OCI-LY7 (cell line): ENCODE results near the gene FUCA2.

Experiments
- EZH2phosphoT487 ChIP-seq: fragments of 200-600 bp; sonication (generic); IDR thresholded peaks from 2 replicates; pipeline ENCODE4 v1.6.1; 2018; ENCODE audit warnings: low read depth, borderline replicate concordance, mild to moderate bottlenecking, mixed run types, antibody characterized with exemption, low read length, moderate library complexity, mixed read lengths
- TF ChIP-seq, protein P1 (sequence below): fragments of 200-600 bp; sonication (generic); conservative IDR thresholded peaks from 2 replicates; pipeline ENCODE4 v1.5.1; 2014; ENCODE audit warnings: mild to moderate bottlenecking, antibody characterized with exemption, low read length, moderate library complexity, mixed read lengths

DNA sequence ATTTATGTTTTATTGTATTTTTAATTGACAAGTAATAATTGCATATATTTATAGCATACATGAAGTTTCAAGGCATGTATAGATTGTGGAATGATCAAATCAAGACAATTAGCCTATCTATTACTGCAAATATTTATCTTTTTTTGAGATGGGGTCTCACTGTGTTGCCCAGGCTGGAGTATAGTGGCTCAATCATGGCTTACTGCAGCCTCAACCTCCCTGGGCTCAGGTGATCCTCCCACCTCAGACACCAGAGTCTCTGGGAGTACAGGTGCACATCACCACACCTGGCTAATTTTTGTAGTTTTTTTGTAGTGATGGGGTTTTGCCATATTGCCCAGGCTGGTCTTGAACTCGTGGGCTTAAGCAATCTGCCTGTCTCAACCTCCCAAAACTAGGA lies 16.2 kb upstream of the FUCA2 start:
- TF ChIP-seq, protein P1, sequence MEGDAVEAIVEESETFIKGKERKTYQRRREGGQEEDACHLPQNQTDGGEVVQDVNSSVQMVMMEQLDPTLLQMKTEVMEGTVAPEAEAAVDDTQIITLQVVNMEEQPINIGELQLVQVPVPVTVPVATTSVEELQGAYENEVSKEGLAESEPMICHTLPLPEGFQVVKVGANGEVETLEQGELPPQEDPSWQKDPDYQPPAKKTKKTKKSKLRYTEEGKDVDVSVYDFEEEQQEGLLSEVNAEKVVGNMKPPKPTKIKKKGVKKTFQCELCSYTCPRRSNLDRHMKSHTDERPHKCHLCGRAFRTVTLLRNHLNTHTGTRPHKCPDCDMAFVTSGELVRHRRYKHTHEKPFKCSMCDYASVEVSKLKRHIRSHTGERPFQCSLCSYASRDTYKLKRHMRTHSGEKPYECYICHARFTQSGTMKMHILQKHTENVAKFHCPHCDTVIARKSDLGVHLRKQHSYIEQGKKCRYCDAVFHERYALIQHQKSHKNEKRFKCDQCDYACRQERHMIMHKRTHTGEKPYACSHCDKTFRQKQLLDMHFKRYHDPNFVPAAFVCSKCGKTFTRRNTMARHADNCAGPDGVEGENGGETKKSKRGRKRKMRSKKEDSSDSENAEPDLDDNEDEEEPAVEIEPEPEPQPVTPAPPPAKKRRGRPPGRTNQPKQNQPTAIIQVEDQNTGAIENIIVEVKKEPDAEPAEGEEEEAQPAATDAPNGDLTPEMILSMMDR: no peak
- TF ChIP-seq EZH2phosphoT487: no peak
